Spleen (tissue), 11 donors: ENCODE data around the gene DNMT1. TPM values are rescaled to one million over a fixed set of nuclear protein-coding genes. Genes with fewer than 3 reads are reported as not detected.

Experiments
- DNase-seq: peaks from one replicate; pipeline ENCODE4 v3.0.0-alpha.2; 2020
- H3K27ac ChIP-seq, 8 donors: fragments of 200-600 bp; sonication (generic) in 7 of 8; 1 replicate in 4 of 8; 2 replicates in 4 of 8; pipeline versions ENCODE4 v1.5.0 to v1.8.0; 2016 to 2021; ENCODE audit warnings: inconsistent platforms in 4 of 8, mild to moderate bottlenecking in 4 of 8, moderate library complexity in 1 of 8
- H3K27me3 ChIP-seq, 7 donors: fragments of 200-600 bp; sonication (generic) in 6 of 7; replicated peaks in 1 of 7; 1 replicate in 4 of 7; 2 replicates in 3 of 7; pipeline versions ENCODE4 v1.5.0 to v1.8.0; 2016 to 2021; ENCODE audit warnings: inconsistent platforms in 3 of 7, mild to moderate bottlenecking in 1 of 7
- H3K36me3 ChIP-seq, 6 donors: fragments of 200-600 bp; sonication (generic) in 5 of 6; 1 replicate in 4 of 6; 2 replicates in 2 of 6; pipeline versions ENCODE4 v1.5.0 to v1.8.0; 2016 to 2021; ENCODE audit warnings: inconsistent platforms in 2 of 6
- H3K4me1 ChIP-seq, 6 donors: fragments of 200-600 bp; sonication (generic) in 5 of 6; 1 replicate in 3 of 6; 2 replicates in 3 of 6; pipeline versions ENCODE4 v1.5.0 to v1.8.0; 2016 to 2021; ENCODE audit warnings: inconsistent platforms in 3 of 6
- H3K4me3 ChIP-seq, 8 donors: fragments of 200-600 bp; sonication (generic) in 7 of 8; 1 replicate in 4 of 8; 2 replicates in 4 of 8; pipeline versions ENCODE4 v1.5.0 to v1.8.0; 2016 to 2021; ENCODE audit warnings: inconsistent platforms in 4 of 8, mild to moderate bottlenecking in 4 of 8, moderate library complexity in 2 of 8
- H3K9me3 ChIP-seq, 8 donors: fragments of 200-600 bp; sonication (generic) in 7 of 8; 1 replicate in 4 of 8; 2 replicates in 4 of 8; pipeline versions ENCODE4 v1.5.0 to v1.8.0; 2016 to 2021; ENCODE audit warnings: inconsistent platforms in 4 of 8
- POLR2A ChIP-seq, 3 donors: fragments of 450-650 bp; IDR thresholded peaks; one replicate each; pipeline ENCODE4 v1.5.1; 2017; ENCODE audit warnings: antibody characterized with exemption in 3 of 3, mild to moderate bottlenecking in 1 of 3
- POLR2AphosphoS5 ChIP-seq, 3 donors: sonication (generic); formaldehyde crosslinking; IDR thresholded peaks; one replicate each; pipeline ENCODE4 v1.5.1; 2017; ENCODE audit warnings: antibody characterized with exemption in 3 of 3
- WGBS, 5 donors: extraction: QIAGEN DNeasy Blood & Tissue Kit in 3 of 5; methylation state at CpG; one replicate each; pipeline versions ENCODE4 v1.1.5 to v1.1.7; 2013 to 2018; 5-methylcytosine and 5-hydroxymethylcytosine counted together
- intact Hi-C: fragments of 100-400 bp; cut with DNase I; formaldehyde crosslinking; loops from one replicate; pipeline ENCODE4 v1.15.0; 2023; ENCODE audit warnings: low total_unique reads
- polyA plus RNA-seq, 3 donors: library from polyadenylated mRNA; stranded (reverse); fragments of 200-250 nt; gene quantifications; one replicate each; pipeline ENCODE4 v1.2.1, GENCODE V29; 2013
- total RNA-seq, 7 donors: library from RNA; depleted of rRNA in 3 of 7; stranded (reverse); fragments of >200 nt in 3 of 7; fragmentation: NEBNext Ultra II Directional in 4 of 7; extraction: Animal tissue kit (Norgen Biotek cat#: 25700) in 4 of 7; gene quantifications; one replicate each; pipeline versions ENCODE4 v1.1.0 to v1.2.1, GENCODE V29; 2016 to 2021
- TF ChIP-seq, protein P1 (sequence below), 11 experiments: fragments of 200-600 bp in 7 of 11; fragments of 450-650 bp in 4 of 11; sonication (generic) in 4 of 11; IDR thresholded peaks in 8 of 11; conservative IDR thresholded peaks in 3 of 11; 1 replicate in 7 of 11; 2 replicates in 4 of 11; pipeline versions ENCODE4 v1.4.0 to v1.8.0; 2016 to 2021; ENCODE audit warnings: antibody characterized with exemption in 11 of 11, inconsistent platforms in 4 of 11, mild to moderate bottlenecking in 1 of 11
- donor health status: healthy with polysubstance abuse.
- donor health status: DM: no; HTN: no; CAD: no; lungs with moderate emphysema.
- donor health status: DM: no; HTN: no; CAD: no.
- donor health status: Bipolar disorder and iron deficiency.
- donor health status: healthy.
- donor health status: DM: no; HTN: no; CAD: no.
- donor health status: DM: yes; HTN: yes; CAD: no.

Gene DNMT1
- total and polyA plus RNA-seq, 10 donors, result 40.6 to 131 (median 71.8) TPM

DNA sequence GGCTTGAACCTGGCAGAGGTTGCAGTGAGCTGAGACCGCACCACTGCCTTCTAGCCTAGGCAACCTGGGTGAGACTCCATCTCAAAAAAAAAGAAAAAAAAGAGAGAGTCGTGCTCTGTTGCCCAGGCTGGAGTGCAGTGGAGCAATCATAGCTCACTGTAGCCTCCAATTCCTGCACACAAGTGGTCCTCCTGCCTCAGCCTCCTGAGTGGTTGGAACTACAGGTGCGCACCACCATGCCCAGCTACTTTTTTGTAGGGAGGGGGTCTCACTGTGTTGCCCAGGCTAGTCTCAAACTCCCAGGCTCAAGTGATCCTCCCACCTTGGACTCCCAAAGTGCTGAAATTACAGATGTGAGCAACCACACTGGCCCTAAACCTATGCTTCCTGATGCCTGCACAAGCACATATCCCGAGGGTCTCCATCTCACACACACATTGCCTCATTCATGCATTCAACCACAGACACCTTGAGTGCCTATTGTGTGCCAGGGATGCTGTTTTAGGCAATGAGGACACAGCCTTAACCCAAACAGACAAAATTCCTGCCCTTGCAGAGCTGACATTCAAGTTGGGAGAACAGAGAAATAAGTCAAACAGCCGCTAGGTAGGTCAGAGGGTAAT, 94.5 kb downstream of the DNMT1 start:
- Histone ChIP-seq H3K9me3 (peaks cover 0 to 3% (median 0%) of the 10 kb centered on the region in 8 donors), H3K4me3 (no peak overlapping the region), H3K36me3 (no peaks in the 10 kb centered on the region), H3K27ac (peak overlapping the region in 3 of 8 donors; percentile 18 to 95 (median 93)), H3K27me3 (no peaks in the 10 kb centered on the region), H3K4me1 (peaks cover 11 to 95% (median 58%) of the 10 kb centered on the region in 6 donors)
- DNase-seq, result peak; percentile 39
- 84 to 90% (median 88%) methylated on average over 5 of the region's 5 CpGs for WGBS, 5 donors
- intact Hi-C loops, result no loop called here
- TF ChIP-seq POLR2A (IDR thresholded peaks at IDR 0.05), result no peak
- TF ChIP-seq POLR2AphosphoS5 (IDR thresholded peaks at IDR 0.05), result no peak
- TF ChIP-seq, protein P1, sequence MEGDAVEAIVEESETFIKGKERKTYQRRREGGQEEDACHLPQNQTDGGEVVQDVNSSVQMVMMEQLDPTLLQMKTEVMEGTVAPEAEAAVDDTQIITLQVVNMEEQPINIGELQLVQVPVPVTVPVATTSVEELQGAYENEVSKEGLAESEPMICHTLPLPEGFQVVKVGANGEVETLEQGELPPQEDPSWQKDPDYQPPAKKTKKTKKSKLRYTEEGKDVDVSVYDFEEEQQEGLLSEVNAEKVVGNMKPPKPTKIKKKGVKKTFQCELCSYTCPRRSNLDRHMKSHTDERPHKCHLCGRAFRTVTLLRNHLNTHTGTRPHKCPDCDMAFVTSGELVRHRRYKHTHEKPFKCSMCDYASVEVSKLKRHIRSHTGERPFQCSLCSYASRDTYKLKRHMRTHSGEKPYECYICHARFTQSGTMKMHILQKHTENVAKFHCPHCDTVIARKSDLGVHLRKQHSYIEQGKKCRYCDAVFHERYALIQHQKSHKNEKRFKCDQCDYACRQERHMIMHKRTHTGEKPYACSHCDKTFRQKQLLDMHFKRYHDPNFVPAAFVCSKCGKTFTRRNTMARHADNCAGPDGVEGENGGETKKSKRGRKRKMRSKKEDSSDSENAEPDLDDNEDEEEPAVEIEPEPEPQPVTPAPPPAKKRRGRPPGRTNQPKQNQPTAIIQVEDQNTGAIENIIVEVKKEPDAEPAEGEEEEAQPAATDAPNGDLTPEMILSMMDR (IDR thresholded peaks at IDR 0.05 in 8 of 11, conservative IDR thresholded peaks at IDR 0.05 in 3 of 11), result no peak

DNA sequence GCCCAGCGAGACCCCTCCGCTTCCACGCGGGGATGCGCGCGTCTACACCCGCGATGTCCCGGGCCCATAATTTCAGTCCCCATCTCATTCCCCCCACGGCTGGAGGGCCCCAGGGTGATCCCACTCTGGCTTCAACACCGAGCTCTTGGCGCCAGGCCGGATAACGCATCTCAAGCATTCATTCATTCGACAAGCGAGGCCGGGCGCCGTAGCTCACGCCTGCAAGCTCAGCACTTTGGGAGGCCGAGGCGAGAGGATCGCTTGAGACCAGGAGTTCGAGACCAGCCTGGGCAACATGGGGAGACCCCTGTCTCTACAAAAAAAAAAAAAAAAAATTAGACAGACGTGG, 98.2 kb downstream of the DNMT1 start:
- H3K36me3 ChIP-seq, result peaks cover 0 to 24% (median 20%) of the 10 kb centered on the region in 6 donors
- peak overlapping the region; percentile 35 to 75 (median 48) for H3K4me3 ChIP-seq
- peak overlapping the region; percentile 63 to 91 (median 85) for H3K27ac ChIP-seq
- H3K9me3 ChIP-seq, result peaks cover 0 to 3% (median 0%) of the 10 kb centered on the region in 8 donors
- intact Hi-C loops, result no loop called here
- DNase-seq, result no peak
- H3K4me1 ChIP-seq, result peaks cover 6 to 68% (median 37%) of the 10 kb centered on the region in 6 donors
- TF ChIP-seq POLR2AphosphoS5 (IDR thresholded peaks at IDR 0.05) (no peak), POLR2A (IDR thresholded peaks at IDR 0.05) (no peak)
- TF ChIP-seq, protein P1 (IDR thresholded peaks at IDR 0.05 in 8 of 11, conservative IDR thresholded peaks at IDR 0.05 in 3 of 11), result no peak
- WGBS, 5 donors, result 35 to 84% (median 37%) methylated on average over 15 to 26 of the region's 26 CpGs
- H3K27me3 ChIP-seq, result no peaks in the 10 kb centered on the region

DNA sequence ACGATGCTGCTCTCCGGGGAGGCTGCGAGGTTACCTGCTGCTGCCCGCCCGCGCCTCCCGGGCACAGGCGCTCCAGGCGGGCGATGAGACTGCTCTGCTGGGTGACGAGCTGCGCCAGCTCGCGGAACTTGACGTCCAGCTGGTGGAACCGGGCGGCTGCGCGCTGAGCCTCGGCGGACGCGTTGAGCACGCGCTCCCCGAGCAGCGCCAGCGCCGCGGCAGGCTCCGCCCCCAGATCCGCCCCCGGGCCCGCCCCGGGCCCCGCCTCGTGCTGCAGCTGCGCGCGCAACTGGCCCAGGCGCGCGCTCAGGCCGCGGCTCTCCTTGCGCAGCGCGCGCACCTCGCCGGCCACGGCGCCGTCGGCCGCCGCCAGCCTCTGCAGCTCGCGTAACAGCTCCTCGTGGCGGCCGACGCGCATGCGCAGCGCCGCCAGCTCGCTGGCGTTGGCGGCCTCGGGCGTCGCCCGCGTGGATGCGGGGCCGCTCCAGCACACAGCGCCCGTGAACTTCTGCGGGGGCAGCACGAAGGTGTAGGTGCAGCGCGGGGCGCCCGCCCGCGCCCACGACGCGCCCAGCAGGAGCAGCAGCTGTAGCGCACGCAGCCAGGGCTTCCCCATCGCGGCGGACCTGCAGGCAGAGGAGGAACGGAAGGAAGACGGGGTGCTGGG, 98.7 kb downstream of the DNMT1 start:
- 3 to 14% (median 4%) methylated on average over 22 to 97 of the region's 97 CpGs for WGBS, 5 donors
- Histone ChIP-seq H3K36me3 (peaks cover 0 to 29% (median 25%) of the 10 kb centered on the region in 6 donors), H3K4me3 (peak overlapping the region; percentile 35 to 75 (median 48)), H3K27me3 (no peaks in the 10 kb centered on the region), H3K9me3 (peaks cover 0 to 3% (median 0%) of the 10 kb centered on the region in 8 donors), H3K4me1 (peaks cover 6 to 68% (median 35%) of the 10 kb centered on the region in 6 donors), H3K27ac (peak overlapping the region; percentile 71 to 91 (median 85))
- peak; percentile 96 for DNase-seq
- TF ChIP-seq POLR2AphosphoS5 (IDR thresholded peaks at IDR 0.05), result peak; percentile 89 to 92 (median 89)
- TF ChIP-seq, protein P1 (IDR thresholded peaks at IDR 0.05 in 8 of 11, conservative IDR thresholded peaks at IDR 0.05 in 3 of 11), result peak in 1 of 11 experiments; percentile 29
- peak in 1 of 3 donors; percentile 62 for TF ChIP-seq POLR2A (IDR thresholded peaks at IDR 0.05)
- intact Hi-C loops, result no loop called here

DNA sequence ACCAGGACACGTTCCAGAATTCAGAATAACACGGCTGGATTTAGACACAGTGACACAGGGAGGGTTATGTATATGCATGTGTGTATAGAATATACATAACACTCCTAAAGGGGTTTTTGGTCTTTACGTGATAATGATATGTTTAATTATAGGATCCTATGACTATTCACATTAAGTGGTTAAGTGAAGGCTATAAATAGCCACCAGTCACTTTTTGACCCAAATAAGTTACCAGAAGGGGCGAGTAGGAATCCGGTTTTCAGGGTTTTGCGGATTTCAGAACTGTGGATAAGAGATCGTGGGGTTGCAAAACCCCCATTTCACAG, 99.2 kb downstream of the DNMT1 start:
- Histone ChIP-seq H3K9me3 (peaks cover 0 to 3% (median 0%) of the 10 kb centered on the region in 8 donors), H3K4me3 (peak overlapping the region in 4 of 8 donors; percentile 47 to 75 (median 51)), H3K4me1 (peaks cover 6 to 67% (median 32%) of the 10 kb centered on the region in 6 donors), H3K27ac (peak overlapping the region in 7 of 8 donors; percentile 72 to 91 (median 84)), H3K36me3 (peaks cover 0 to 34% (median 29%) of the 10 kb centered on the region in 6 donors), H3K27me3 (no peaks in the 10 kb centered on the region)
- no peak for DNase-seq
- 55 to 70% (median 57%) methylated on average over 7 of the region's 7 CpGs for WGBS, 5 donors
- TF ChIP-seq POLR2A (IDR thresholded peaks at IDR 0.05) (no peak), POLR2AphosphoS5 (IDR thresholded peaks at IDR 0.05) (no peak)
- TF ChIP-seq, protein P1 (IDR thresholded peaks at IDR 0.05 in 8 of 11, conservative IDR thresholded peaks at IDR 0.05 in 3 of 11), result no peak
- intact Hi-C loops, result no loop called here
